ENCODE results near the gene ADARB2.

DNA sequence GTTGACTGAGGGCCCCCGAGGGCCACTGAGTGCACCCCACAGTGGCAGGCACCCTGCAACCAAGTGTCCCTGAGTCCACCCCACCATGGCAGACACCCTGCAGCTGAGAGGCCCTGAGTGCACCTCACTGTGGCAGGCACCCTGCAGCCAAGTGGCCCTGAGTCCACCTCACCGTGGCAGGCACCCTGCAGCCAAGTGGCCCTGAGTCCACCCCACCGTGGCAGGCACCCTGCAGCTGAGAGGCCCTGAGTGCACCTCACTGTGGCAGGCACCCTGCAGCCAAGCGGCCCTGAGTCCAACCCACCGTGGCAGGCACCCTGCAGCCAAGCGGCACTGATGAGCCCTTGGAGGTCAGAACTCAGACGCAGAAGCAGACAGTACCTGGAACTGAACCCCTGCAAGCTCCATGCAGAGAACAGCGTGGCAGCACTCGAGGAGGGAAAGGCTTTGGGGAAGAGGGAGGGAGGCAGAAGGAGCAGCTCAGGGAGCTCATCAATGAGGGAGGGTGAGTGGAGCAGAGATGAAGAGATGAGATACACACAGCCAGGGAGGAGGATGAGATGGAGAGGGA lies 524.7 kb downstream of the ADARB2 start:
- TF ChIP-seq TARDBP (IDR thresholded peaks at IDR 0.05) (no peak), FOXA1 (IDR thresholded peaks at IDR 0.05) (no peak), FOXK2 (IDR thresholded peaks at IDR 0.05) (no peak), BHLHE40 (IDR thresholded peaks at IDR 0.05; ENCODE audit: borderline replicate concordance) (no peak), ELF4 (IDR thresholded peaks at IDR 0.05) (no peak), SUZ12 (IDR thresholded peaks at IDR 0.05) (no peak)

Data from HEK293T (cell line).